Measurements from ENCODE around the gene ATF4.

DNA sequence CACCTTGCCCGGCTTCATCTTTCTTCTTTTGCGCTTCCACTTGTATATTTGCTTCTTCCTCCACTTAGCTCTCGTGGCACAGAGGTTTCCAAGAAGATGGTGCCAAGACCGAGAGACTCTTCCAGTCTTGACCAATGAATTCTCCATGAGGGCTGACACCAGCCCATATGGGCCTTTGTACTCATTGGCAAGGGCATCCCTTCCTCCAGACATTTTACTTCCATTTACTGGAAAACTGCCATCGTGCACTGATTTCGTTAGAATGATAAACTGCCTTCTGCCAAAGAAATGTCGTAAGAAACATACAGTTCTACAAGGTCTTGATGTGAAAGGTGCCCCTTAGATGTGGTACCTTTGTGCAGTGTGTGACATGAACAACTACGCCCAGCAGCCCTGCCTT, 22.9 kb upstream of the ATF4 start:
- no peak for TF ChIP-seq POLR2AphosphoS5 (IDR thresholded peaks at IDR 0.05; ENCODE audit: borderline replicate concordance, low read depth, low read length)
- TF ChIP-seq EZH2 (IDR thresholded peaks at IDR 0.05) = no peak

Data from SK-N-MC (cell line).